HepG2 (cell line): ENCODE data around the gene MAPRE3. TPM values are rescaled to one million over a fixed set of nuclear protein-coding genes. Genes with fewer than 3 reads are reported as not detected.

Experiments used
- ELK4 ChIP-seq: sonication (generic); formaldehyde crosslinking; IDR thresholded peaks from 2 replicates; pipeline ENCODE4 v1.9.0; 2021; ENCODE audit warnings: missing genetic modification reagents, borderline replicate concordance
- FOSL1 ChIP-seq: sonication (generic); formaldehyde crosslinking; IDR thresholded peaks from 2 replicates; pipeline ENCODE4 v1.9.0; 2021; ENCODE audit warnings: missing genetic modification reagents, borderline replicate concordance
- GMEB1 ChIP-seq: sonication (generic); formaldehyde crosslinking; IDR thresholded peaks from 2 replicates; pipeline ENCODE4 v1.5.1; 2020; ENCODE audit warnings: missing genetic modification reagents, mild to moderate bottlenecking, borderline replicate concordance
- KLF13 ChIP-seq: sonication (generic); formaldehyde crosslinking; IDR thresholded peaks from 2 replicates; pipeline ENCODE4 v1.4.0; 2020; ENCODE audit warnings: mild to moderate bottlenecking, missing genetic modification reagents
- PREB ChIP-seq: sonication (generic); formaldehyde crosslinking; IDR thresholded peaks from 2 replicates; pipeline ENCODE4 v1.4.0; 2020; ENCODE audit warnings: missing genetic modification reagents
- RELA ChIP-seq: sonication (generic); formaldehyde crosslinking; IDR thresholded peaks from 2 replicates; pipeline ENCODE4 v1.4.0; 2020; ENCODE audit warnings: missing genetic modification reagents
- THYN1 ChIP-seq: sonication (generic); formaldehyde crosslinking; IDR thresholded peaks from 2 replicates; pipeline ENCODE4 v1.8.1; 2023; ENCODE audit warnings: low read depth, mild to moderate bottlenecking, moderate library complexity, missing genetic modification reagents, borderline replicate concordance
- UBTF ChIP-seq: sonication (generic); formaldehyde crosslinking; IDR thresholded peaks from 2 replicates; pipeline ENCODE4 v1.4.0; 2020; ENCODE audit warnings: mild to moderate bottlenecking, missing genetic modification reagents
- ZBTB43 ChIP-seq: sonication (generic); formaldehyde crosslinking; conservative IDR thresholded peaks from 2 replicates; pipeline ENCODE4 v1.4.0; 2020; ENCODE audit warnings: missing genetic modification reagents
- ZNF10 ChIP-seq: sonication (generic); formaldehyde crosslinking; IDR thresholded peaks from 2 replicates; pipeline ENCODE4 v1.4.0; 2020; ENCODE audit warnings: mild to moderate bottlenecking, low read depth, missing genetic modification reagents, borderline replicate concordance
- ZNF281 ChIP-seq: sonication (generic); formaldehyde crosslinking; IDR thresholded peaks from 2 replicates; pipeline ENCODE4 v1.4.0; 2020; ENCODE audit warnings: missing genetic modification reagents, borderline replicate concordance
- ZNF530 ChIP-seq: sonication (generic); formaldehyde crosslinking; IDR thresholded peaks from 2 replicates; pipeline ENCODE4 v1.5.0; 2020; ENCODE audit warnings: low read depth, mild to moderate bottlenecking, missing genetic modification reagents
- ZNF607 ChIP-seq: sonication (generic); formaldehyde crosslinking; IDR thresholded peaks from 2 replicates; pipeline ENCODE4 v1.5.1; 2020; ENCODE audit warnings: missing genetic modification reagents, mild to moderate bottlenecking, borderline replicate concordance
- ZNF652 ChIP-seq: IDR thresholded peaks from 2 replicates; pipeline ENCODE4 v1.6.1; 2016; ENCODE audit warnings: low read depth, borderline replicate concordance
- ZNF768 ChIP-seq: sonication (generic); formaldehyde crosslinking; IDR thresholded peaks from 2 replicates; pipeline ENCODE4 v1.4.0; 2020; ENCODE audit warnings: missing genetic modification reagents
- polyA plus RNA-seq, 8 experiments: library from polyadenylated mRNA; depleted of rRNA in 3 of 8; stranded (reverse) in 7 of 8; unstranded in 1 of 8; fragments of >200 nt; fragmentation: Illumina TruSeq in 4 of 8; extraction: Trizol in 4 of 8; gene quantifications; 2 replicates each; pipeline versions ENCODE4 v1.2.1 to v1.2.3, GENCODE V29; 2011 to 2016; ENCODE audit warnings: low read depth in 4 of 8, missing spikeins in 1 of 8, mixed read lengths in 1 of 8; ENCODE audit not compliant: insufficient read depth in 1 of 8
- total RNA-seq, 5 experiments: library from RNA; depleted of rRNA; stranded (reverse); fragments of >200 nt; fragmentation: Illumina TruSeq; extraction: Trizol; gene quantifications; 2 replicates each; pipeline ENCODE4 v1.2.3, GENCODE V29; 2016; ENCODE audit warnings: low read depth in 1 of 5

The MAPRE3 gene
- total and polyA plus RNA-seq, 2 of the 13 experiments (the other 11 are each of a cell fraction or from before 2014, with no cell fraction given): 0.31 to 0.91 TPM

- TF ChIP-seq ZNF281 (CRISPR knock-in tag) (peak; percentile 70; the same call in 1 of the 2 replicates), GMEB1 (no peak), ZBTB43 (CRISPR knock-in tag) (no peak), RELA (CRISPR knock-in tag) (no peak), ZNF652 (CRISPR knock-in tag) (no peak), PREB (no peak), ZNF607 (CRISPR knock-in tag) (no peak), ZNF530 (CRISPR knock-in tag) (no peak), THYN1 (CRISPR knock-in tag) (no peak), ZNF768 (CRISPR knock-in tag) (peak; percentile 80), KLF13 (no peak), UBTF (peak; percentile 26; the same call in 1 of the 2 replicates), FOSL1 (no peak), ELK4 (CRISPR knock-in tag) (no peak), ZNF10 (CRISPR knock-in tag) (no peak)
Measured at GRCh38 chr2:26970244-26970927, at the start of gene MAPRE3 (continued).
